GM18870 (cell line): Measurements from ENCODE around the gene PURB.
"Not testable (repeated sequence)": the region's sequence is repeated elsewhere in the genome, so short reads cannot be mapped to it uniquely, and the experiment has no call there.

Experiments
- ATAC-seq: cut with Tn5 transposase; IDR thresholded peaks from one replicate; pipeline ENCODE4 v1.9.1; 2021; ENCODE audit warnings: moderate library complexity; ENCODE audit not compliant: unreplicated experiment

The PURB gene

GRCh38 chr7:44885394-44886317, at the start of gene PURB:
TSS of gene PURB (minus strand) at chr7:44885530. CDS start at chr7:44885348, 182 bp downstream.
- ATAC-seq: peak; percentile 89

- ATAC-seq: no peak
Observed at GRCh38 chr7:44935016-44935415, 49.7 kb upstream of the PURB start.

GRCh38 chr7:44934510-44934909, 49.2 kb upstream of the PURB start:
- ATAC-seq: not testable (repeated sequence)

GRCh38 chr7:44930921-44931320, 45.6 kb upstream of the PURB start:
- ATAC-seq: no peak

GRCh38 chr7:44922351-44922694, 37.0 kb upstream of the PURB start:
- ATAC-seq: no peak

GRCh38 chr7:44921607-44922350, 36.4 kb upstream of the PURB start:
- ATAC-seq: no peak

- no peak for ATAC-seq
Observed at GRCh38 chr7:44920119-44920518, 34.8 kb upstream of the PURB start.

- ATAC-seq: no peak
Observed at GRCh38 chr7:44918029-44918428, 32.7 kb upstream of the PURB start.

GRCh38 chr7:44917465-44917864, 32.1 kb upstream of the PURB start:
- no peak for ATAC-seq

- no peak for ATAC-seq
Observed at GRCh38 chr7:44914992-44915607, 29.8 kb upstream of the PURB start.

GRCh38 chr7:44912775-44913347, 27.5 kb upstream of the PURB start:
- no peak for ATAC-seq

GRCh38 chr7:44911911-44912310, 26.6 kb upstream of the PURB start:
- no peak for ATAC-seq

GRCh38 chr7:44909596-44910389, 24.5 kb upstream of the PURB start:
- ATAC-seq: no peak

GRCh38 chr7:44906965-44907364, 21.6 kb upstream of the PURB start:
- ATAC-seq: no peak

- ATAC-seq: no peak
Observed at GRCh38 chr7:44905002-44905635, 19.8 kb upstream of the PURB start.

- no peak for ATAC-seq
Observed at GRCh38 chr7:44899443-44899842, 14.1 kb upstream of the PURB start.

GRCh38 chr7:44898039-44898438, 12.7 kb upstream of the PURB start:
- ATAC-seq: no peak

- no peak for ATAC-seq
Observed at GRCh38 chr7:44897309-44897708, 12.0 kb upstream of the PURB start.

GRCh38 chr7:44894888-44895580, 9.7 kb upstream of the PURB start:
- ATAC-seq: no peak
